GM06990 (cell line): ENCODE results near the gene TEAD1.
A peak's percentile ranks its signal among the peaks of the same experiment; 100 is the strongest.

Experiments used
- DNase-seq: peaks from one replicate; pipeline ENCODE4 v3.0.0-alpha.2; 2011; ENCODE audit not compliant: insufficient read length; ENCODE audit errors: extremely low read depth
- H3K27me3 ChIP-seq: replicated peaks from 2 replicates; pipeline ENCODE4 v1.6.0; 2011; ENCODE audit warnings: low read length; ENCODE audit not compliant: control insufficient read depth, insufficient read depth
- H3K36me3 ChIP-seq: 2 replicates; pipeline ENCODE4 v1.5.1; 2011; ENCODE audit warnings: low read length; ENCODE audit not compliant: control insufficient read depth, insufficient read depth
- H3K4me3 ChIP-seq: replicated peaks from 2 replicates; pipeline ENCODE4 v1.5.1; 2011; ENCODE audit warnings: low read depth, mild to moderate bottlenecking, control low read depth, low read length
- TF ChIP-seq, protein P1 (sequence below): IDR thresholded peaks from 2 replicates; pipeline ENCODE4 v1.5.1; 2011; ENCODE audit warnings: low read length, control low read depth, mild to moderate bottlenecking, inconsistent platforms; ENCODE audit not compliant: insufficient read depth, poor library complexity, severe bottlenecking

TEAD1 gene

DNA sequence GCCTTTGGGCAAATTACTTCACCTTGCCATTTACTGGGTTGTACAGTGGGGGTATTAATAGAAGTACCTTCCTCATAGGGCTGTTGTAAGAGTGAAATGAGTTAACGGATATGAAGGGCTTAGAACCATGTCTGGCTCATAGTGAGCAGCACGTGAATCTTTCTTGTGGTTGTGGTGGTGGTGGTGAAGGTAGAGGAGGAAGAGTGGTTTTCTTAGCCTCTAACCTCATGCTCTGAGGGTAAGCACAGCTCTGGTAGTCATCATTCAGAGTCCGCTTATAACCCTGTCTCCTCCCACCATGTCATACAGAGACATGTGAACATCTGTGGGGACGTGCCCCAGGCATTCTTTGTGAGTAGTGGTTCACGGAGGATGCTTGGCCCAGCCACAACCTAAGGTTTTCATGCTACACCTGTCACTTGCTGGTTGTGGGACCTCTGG is 43.6 kb downstream of the TEAD1 start:
- no peaks in the 10 kb centered on the region for H3K36me3 ChIP-seq
- H3K4me3 ChIP-seq: no peak overlapping the region
- peak; percentile 43 for DNase-seq
- TF ChIP-seq, protein P1, sequence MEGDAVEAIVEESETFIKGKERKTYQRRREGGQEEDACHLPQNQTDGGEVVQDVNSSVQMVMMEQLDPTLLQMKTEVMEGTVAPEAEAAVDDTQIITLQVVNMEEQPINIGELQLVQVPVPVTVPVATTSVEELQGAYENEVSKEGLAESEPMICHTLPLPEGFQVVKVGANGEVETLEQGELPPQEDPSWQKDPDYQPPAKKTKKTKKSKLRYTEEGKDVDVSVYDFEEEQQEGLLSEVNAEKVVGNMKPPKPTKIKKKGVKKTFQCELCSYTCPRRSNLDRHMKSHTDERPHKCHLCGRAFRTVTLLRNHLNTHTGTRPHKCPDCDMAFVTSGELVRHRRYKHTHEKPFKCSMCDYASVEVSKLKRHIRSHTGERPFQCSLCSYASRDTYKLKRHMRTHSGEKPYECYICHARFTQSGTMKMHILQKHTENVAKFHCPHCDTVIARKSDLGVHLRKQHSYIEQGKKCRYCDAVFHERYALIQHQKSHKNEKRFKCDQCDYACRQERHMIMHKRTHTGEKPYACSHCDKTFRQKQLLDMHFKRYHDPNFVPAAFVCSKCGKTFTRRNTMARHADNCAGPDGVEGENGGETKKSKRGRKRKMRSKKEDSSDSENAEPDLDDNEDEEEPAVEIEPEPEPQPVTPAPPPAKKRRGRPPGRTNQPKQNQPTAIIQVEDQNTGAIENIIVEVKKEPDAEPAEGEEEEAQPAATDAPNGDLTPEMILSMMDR: no peak
- no peaks in the 10 kb centered on the region; the same call in 1 of the 2 replicates for H3K27me3 ChIP-seq

DNA sequence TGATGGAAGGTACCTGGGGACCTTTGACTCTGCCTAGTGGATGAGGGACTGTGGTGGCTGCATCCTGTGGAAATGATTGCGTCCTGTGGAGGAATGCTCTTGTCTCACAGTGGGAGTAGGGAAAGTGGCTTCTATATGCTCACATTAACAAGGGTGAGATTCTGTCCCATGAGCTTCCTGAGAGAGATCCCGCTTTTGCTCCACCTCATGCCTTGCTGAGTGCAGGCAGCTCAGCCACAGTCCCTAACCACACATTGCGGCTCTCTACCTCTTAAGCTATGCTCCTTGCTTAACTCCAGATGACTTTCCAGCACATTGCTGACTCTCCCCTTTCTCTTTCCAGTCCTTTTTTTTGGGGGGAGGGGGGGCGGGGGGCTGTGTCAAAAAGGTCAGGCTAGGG is 45.0 kb downstream of the TEAD1 start:
- no peaks in the 10 kb centered on the region for H3K27me3 ChIP-seq
- no peaks in the 10 kb centered on the region for H3K36me3 ChIP-seq
- no peak for DNase-seq
- H3K4me3 ChIP-seq: no peak overlapping the region
- TF ChIP-seq, protein P1: no peak

DNA sequence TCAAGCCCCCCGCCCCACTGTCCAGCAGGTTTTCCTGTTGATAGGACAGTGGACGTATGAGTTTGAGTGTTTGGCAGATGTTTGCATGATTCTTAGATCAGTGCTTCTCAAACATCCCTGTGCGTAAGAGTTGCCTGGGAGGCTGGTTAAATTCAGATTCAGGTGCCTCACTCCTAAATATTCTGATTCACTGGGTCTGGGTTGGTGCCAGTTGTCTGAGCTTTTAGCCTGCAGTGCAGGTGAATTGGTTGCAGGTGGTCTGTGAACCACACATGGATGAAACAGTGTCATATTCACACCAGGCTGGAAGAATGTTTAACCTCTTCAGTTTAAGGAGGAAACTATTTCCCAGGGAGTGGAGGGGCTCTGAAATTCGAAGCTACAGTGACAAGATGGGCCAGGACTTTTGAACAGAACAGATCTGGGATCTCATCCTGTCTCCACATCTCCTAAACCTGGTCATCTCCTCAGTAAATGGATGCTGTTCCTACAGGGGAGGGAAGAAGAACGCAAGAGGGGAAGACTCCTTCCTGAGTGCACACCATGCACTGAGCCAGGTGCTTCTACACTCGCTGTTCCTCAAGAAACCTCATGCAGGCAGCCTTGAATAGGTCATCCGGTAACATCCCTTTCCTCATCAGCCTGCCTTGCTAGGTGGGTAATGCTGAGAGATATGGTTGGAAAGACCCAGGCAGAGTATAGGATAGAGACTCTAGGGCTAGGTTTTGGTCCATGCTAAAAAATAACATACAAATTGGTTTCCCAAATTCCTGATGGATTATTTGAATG is 47.8 kb downstream of the TEAD1 start:
- TF ChIP-seq, protein P1: no peak
- Histone ChIP-seq H3K4me3 (no peak overlapping the region), H3K27me3 (no peaks in the 10 kb centered on the region), H3K36me3 (no peaks in the 10 kb centered on the region)
- DNase-seq: no peak

DNA sequence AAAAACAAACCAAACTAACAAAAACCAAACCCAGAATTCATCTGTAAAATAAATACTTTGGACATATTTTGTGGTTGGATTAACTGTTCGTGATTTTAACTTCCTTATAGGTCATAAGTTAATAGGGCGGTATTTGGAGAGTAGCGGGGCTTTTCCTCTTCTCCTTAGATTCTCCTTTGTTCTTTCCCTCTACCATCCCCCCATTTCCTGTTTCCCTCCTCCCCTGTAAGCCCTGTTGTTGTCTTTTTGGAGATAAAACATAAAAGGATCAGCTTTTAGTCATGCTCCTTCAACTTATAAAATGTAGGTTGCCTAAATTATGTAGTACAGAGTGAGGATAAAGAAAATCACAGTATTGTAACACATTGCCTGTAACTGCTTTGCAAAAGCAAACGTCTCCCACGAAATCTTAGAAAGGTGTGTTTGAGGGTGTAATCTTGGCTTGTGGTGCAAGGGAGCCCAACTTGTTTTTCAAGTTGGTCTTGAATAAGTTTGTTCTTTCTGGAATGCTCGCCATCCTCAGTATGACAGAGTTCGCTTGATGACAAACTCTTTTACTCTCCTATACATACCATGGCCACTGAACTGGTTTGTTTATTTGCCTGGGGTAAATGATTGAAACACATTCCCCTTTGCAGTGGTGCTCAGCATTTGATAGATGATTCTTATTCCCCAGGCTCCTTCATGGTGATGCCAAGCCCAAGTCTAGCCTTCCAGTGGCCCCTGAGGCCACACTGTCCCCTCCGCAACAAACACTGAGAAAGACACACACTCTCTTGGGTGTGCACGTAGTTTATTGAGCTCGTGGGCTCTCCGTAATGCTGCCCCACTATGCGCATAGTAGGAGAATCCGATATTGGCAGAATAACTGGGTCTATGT is 49.4 kb downstream of the TEAD1 start:
- TF ChIP-seq, protein P1: no peak
- no peak overlapping the region for H3K4me3 ChIP-seq
- H3K36me3 ChIP-seq: no peaks in the 10 kb centered on the region
- no peak for DNase-seq
- no peaks in the 10 kb centered on the region for H3K27me3 ChIP-seq

DNA sequence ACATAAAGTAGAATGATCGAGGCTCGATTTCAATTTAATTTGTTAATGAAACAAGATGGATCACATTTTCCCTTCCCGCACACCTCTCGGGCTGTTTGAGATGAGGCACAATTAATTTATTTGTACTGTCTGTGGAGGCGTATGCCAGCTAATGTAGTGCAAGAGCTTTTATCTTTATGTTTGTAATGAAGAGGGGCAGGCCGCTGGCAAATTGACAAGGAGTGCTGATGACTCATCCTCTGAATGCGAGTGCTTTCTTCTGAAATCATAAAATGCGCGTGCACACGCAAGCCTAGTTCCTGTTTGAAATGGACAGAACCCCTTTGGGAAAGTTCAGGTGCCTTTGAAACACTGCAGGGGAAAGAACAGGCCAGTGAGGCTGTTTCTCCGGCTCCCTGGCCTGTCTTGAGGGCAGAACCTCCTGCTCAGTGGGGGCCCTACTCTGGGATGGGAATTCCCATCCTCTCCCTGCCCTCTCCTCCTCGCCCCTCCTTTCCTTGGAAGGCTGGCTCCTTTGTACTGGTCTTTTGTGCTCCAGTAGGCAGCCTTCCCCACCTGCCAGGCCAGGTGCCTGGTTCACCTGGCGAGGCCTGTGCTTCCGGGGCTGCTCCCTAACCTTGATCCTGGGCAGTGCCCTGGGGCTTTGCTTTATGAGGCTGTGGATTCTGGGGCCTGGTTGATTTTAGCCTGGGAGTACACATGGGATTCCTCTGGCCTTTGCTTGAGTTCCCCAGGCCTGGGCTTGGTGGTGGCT is 50.3 kb downstream of the TEAD1 start:
- TF ChIP-seq, protein P1: no peak
- no peak for DNase-seq
- Histone ChIP-seq H3K4me3 (no peak overlapping the region), H3K27me3 (no peaks in the 10 kb centered on the region), H3K36me3 (no peaks in the 10 kb centered on the region)
